ENCODE data around the gene MRNIP.
"Not testable (repeated sequence)": the region's sequence is repeated elsewhere in the genome, so short reads cannot be mapped to it uniquely, and the experiment has no call there.

The MRNIP gene

DNA sequence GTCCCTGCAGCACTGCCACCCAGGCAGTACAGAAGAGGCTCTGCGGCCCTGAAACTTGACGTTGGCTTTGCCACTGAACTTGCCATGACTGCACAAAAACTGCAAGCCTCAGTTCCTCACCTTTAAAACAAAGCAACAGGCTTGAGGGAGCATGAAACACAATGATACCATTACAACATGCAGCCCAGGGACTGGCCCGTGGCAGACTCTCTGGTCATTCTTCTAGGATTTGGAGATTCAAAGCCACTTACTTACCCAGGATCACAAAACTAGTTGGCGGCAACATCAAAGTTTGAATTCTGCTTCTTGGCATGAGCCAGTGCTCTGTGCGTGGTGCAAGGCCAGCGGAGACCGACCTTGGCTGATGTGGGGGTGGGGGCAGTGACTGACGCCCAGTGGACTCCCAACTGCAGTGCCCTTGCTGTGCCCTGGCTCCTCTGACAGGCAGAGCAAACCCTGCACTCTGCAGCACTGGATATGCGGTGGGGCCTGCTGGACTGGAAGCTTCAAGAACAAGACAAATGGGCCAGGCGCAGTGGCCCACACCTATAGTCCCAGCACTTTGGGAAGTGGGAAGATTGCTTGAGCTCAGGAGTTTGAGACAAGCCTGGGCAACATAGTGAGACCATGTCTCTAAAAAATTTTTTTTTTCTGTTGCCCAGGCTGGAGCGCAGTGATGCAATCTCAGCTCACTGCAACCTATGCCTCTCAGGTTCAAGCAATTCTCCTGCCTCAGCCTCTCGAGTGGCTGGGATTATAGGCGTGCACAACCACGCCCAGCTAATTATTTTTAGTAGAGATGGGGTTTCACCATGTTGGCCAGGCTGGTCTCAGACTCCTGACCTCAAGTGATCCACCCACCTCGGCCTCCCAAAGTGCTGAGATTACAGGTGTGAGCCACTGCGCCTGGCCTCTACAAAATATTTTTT, 19.0 kb downstream of the MRNIP start:
- no peak for DNase-seq (ENCODE audit: low spot score)

GRCh38 chr5:179837076-179838011, 21.3 kb downstream of the MRNIP start:
- DNase-seq (ENCODE audit: low spot score) = no peak

DNA sequence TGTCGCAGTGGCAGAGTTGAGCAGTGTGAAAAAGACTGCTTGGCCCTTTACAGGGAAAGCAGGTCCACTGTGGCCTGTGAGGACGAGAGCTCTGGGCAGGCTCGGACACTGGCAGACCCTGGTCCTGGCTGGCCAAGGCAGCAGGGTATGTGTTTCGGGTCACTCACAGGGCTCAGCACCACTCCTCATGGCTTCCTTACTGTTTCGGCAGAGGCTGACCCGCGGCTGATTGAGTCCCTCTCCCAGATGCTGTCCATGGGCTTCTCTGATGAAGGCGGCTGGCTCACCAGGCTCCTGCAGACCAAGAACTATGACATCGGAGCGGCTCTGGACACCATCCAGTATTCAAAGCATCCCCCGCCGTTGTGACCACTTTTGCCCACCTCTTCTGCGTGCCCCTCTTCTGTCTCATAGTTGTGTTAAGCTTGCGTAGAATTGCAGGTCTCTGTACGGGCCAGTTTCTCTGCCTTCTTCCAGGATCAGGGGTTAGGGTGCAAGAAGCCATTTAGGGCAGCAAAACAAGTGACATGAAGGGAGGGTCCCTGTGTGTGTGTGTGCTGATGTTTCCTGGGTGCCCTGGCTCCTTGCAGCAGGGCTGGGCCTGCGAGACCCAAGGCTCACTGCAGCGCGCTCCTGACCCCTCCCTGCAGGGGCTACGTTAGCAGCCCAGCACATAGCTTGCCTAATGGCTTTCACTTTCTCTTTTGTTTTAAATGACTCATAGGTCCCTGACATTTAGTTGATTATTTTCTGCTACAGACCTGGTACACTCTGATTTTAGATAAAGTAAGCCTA, 22.2 kb downstream of the MRNIP start:
- DNase-seq (ENCODE audit: low spot score) = peak; percentile 70

GRCh38 chr5:179834871-179835270, 23.7 kb downstream of the MRNIP start:
- DNase-seq (ENCODE audit: low spot score) = not testable (repeated sequence)

DNA sequence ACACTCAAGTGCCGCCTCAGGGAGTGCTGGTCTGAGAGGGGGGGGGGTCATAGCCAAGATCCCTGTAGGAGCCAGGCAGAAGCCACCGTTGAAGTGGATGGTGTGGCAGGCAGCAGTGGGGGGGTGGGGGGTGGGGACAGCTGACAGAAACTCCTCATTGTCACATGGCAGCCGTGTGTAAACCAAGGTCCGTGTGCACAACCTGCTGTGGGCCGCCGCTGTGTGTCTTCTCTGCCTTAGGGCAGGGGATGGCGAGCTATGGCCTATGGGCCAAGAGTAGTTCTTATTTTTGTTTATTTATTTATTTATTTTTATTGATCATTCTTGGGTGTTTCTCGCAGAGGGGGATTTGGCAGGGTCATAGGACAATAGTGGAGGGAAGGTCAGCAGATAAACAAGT, 24.5 kb downstream of the MRNIP start:
- no peak for DNase-seq (ENCODE audit: low spot score)

GRCh38 chr5:179833709-179834070, 24.9 kb downstream of the MRNIP start:
- DNase-seq (ENCODE audit: low spot score) = no peak

- DNase-seq (ENCODE audit: low spot score) = no peak
Measured at GRCh38 chr5:179833056-179833708, 25.4 kb downstream of the MRNIP start.

- DNase-seq (ENCODE audit: low spot score) = no peak
Measured at GRCh38 chr5:179832039-179832745, 26.4 kb downstream of the MRNIP start.

GRCh38 chr5:179830818-179831468, 27.7 kb downstream of the MRNIP start:
- no peak for DNase-seq (ENCODE audit: low spot score)

- DNase-seq (ENCODE audit: low spot score) = no peak
Measured at GRCh38 chr5:179829732-179830435, 28.7 kb downstream of the MRNIP start.

- no peak for DNase-seq (ENCODE audit: low spot score)
Measured at GRCh38 chr5:179828756-179829421, 29.7 kb downstream of the MRNIP start.

DNA sequence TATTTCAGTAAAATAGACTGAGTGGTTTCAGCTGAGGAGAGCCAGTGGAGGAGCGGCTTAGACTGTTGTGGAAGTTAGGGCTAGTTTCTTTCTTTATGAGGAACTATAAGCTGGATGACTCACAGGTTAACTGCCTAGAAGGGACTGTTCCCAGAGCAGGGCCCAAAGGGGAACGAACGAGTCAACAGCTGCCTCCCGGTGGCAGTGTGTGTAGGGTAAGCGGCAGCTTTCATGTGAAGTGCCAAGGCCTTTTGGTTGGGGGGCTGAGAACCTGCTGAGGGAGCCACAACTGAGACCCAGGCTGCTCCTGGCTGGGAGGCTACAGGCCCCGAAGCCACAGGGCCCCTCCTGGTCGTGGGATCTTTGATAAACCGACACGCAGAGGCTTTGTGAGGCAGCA, 30.9 kb downstream of the MRNIP start:
- DNase-seq (ENCODE audit: low spot score) = peak; percentile 81

DNA sequence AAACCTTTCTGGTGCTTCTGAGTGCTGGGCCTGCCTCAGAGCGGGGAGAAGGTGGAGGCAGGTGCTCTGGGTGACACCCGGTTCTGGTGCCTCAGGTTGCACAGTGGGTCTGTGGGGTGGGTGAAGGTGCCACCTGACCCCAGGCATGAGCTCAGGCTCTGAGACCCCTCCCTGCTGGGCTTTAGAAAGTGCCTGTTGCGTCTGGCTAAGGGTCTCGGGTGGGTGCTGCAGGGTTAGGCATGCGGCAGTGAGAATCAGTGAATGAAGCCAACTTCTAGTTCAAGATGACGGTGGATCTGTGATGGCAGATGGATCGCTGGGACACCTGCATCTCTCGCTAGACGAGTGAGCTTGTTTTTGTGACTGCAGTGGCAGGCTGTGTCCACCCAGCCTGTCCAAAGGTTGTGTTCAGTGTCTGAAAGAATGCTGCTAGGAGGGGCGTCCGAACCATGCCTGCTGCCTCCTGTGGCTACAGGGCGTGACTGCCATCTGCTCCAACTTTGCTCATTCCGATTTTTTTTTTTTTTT, 32.9 kb downstream of the MRNIP start:
- DNase-seq (ENCODE audit: low spot score) = no peak

DNA sequence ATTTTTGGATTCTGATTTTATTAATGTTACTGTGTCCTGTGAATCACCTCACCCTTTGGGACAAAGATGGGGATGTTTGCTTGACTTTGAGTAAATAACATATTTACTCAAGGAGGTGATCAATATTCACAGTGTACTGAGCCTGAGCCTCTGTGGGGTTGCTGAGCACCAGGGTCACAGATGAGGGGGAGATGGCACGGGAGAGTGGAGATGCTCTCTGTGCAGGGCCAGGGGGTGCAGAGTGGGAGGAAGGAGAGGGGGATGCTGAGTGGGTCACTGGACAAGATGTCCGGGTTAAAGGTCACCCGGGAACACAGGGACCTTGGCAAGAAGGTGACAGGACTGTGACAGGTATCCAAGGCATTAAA, 33.9 kb downstream of the MRNIP start:
- DNase-seq (ENCODE audit: low spot score) = no peak

DNA sequence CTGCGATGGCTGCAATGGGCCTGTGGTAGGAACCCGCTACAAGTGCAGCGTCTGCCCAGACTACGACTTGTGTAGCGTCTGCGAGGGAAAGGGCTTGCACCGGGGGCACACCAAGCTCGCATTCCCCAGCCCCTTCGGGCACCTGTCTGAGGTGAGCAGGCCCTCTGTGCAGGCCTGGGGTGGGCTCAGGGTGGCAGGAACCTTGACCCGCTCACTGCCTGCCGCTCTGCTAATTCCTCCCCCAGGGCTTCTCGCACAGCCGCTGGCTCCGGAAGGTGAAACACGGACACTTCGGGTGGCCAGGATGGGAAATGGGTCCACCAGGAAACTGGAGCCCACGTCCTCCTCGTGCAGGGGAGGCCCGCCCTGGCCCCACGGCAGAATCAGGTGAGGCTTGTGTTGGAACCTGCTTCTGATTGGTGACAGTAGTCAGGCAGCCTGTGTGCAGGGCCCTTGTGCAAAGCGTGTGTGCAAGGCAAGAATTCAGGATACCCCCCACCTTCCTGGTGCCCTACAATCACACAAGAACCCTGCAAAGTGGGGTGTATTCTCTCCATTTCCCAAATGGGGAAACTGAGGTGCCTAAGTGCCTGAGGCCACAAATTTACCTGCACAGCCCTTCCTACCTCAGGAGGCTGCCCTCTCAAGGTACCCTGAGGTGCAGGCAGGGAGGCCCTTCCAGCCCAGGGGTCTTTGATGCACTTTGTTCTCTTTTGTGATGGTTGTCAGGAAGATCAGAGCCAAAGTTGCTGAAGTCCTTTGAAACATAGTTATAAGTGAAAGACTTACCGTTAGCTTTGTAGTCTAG, 34.5 kb downstream of the MRNIP start:
- no peak for DNase-seq (ENCODE audit: low spot score)

DNA sequence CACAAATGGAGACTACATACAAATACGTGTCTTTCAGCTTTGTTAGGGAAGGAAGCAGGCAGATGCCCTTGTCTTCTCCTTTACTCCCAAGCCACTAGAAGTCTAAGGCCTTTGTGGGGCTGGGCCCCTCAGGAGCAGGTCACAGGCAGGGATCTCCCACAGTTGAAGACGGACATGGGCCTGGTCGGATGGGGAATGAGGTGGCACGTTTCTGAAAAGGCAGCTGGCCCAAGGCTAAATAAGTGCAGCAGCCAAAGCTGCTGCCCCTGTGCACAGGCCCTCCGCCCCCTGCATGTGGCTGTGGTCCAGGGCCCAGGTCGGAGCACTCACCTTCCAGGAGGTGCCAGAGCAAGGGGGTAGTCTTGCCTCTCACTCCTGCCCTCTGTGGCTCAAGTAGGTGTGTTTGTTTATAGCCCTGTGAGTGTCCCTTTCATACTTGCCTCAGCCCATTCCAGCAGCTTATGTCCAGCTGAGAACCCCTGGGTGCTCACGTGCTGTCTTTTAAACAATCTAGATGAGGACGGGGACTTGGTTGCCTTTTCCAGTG, 36.1 kb downstream of the MRNIP start:
- DNase-seq (ENCODE audit: low spot score) = no peak

DNA sequence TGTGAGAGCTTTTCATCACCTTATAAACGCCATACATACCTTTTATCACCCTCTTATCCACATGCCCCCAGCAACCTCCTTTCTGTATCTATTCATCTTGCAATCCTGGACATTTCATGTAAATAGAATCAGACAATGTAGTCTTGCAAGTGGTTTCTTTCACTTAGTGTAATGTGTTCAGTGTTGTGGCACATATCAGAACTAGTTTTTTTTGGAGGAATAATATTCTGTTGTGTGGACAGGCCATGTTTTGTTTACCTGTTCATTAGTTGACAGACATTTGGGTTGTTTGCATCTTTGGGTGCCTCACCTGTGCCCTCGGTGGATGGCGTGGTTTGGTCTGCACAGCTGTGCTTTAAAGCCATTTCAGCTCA, 36.6 kb downstream of the MRNIP start:
- no peak for DNase-seq (ENCODE audit: low spot score)

Data from RKO (cell line).